HepG2 (cell line): Measurements from ENCODE around the gene DNAJB2. TPM values are rescaled to one million over a fixed set of nuclear protein-coding genes. Genes with fewer than 3 reads are reported as not detected.

Source experiments
- ATAC-seq: fragments of 200-7000 bp; cut with Tn5 transposase; 3 replicates; pipeline ENCODE4 v1.9.1; 2020; ENCODE audit warnings: mild to moderate bottlenecking, moderate library complexity
- BruUV-seq: library from RNA; stranded (reverse); fragments of 400-500 nt; replicated peaks from 2 replicates; lab custom pipeline; 2021; lab: Mats Ljungman, UMichigan
- CTCF ChIA-PET: fragments of 300-600 bp; formaldehyde crosslinking; extraction: SDS; loops from one replicate; lab custom pipeline; 2021; ENCODE audit warnings: low total read pairs, inconsistent platforms, low intra/inter-chr PET ratio; lab: Yijun Ruan, JAX
- POLR2A ChIA-PET: fragments of 350-600 bp; sonication (Branson Sonifier 250); formaldehyde crosslinking; loops from one replicate; lab custom pipeline; 2020; ENCODE audit warnings: antibody characterized with exemption, inconsistent platforms; lab: Yijun Ruan, JAX
- DNase-seq: peaks from one replicate; pipeline ENCODE4 v3.0.0-alpha.2; 2015; ENCODE audit warnings: low spot score
- FAIRE-seq: peaks from 3 replicates; lab custom pipeline; 2011; peaks lifted over from hg19 to GRCh38; lab: Jason Lieb, UNC
- H2AFZ ChIP-seq: one replicate; pipeline ENCODE4 v1.6.1; 2011; ENCODE audit warnings: low read length, inconsistent platforms
- H3K27ac ChIP-seq: fragments of 300-600 bp; 3 replicates; pipeline ENCODE4 v1.8.0; 2011; ENCODE audit warnings: mixed run types, mild to moderate bottlenecking, mixed read lengths, low read length, inconsistent platforms; ENCODE audit not compliant: insufficient read depth; ENCODE audit errors: extremely low read length
- H3K27me3 ChIP-seq, 2 experiments: fragments of 200-600 bp in 1 of 2; 2 replicates in 1 of 2; 3 replicates in 1 of 2; pipeline versions ENCODE4 v1.6.0 to v1.8.0; 2011; ENCODE audit warnings: low read length in 2 of 2, mild to moderate bottlenecking in 2 of 2, moderate library complexity in 2 of 2, inconsistent platforms in 1 of 2; ENCODE audit not compliant: insufficient read depth in 2 of 2, control insufficient read depth in 1 of 2
- H3K36me3 ChIP-seq, 2 experiments: fragments of 200-600 bp in 1 of 2; replicated peaks in 1 of 2; 2 replicates in 1 of 2; 3 replicates in 1 of 2; pipeline versions ENCODE4 v1.5.1 to v1.8.0; 2011; ENCODE audit warnings: low read length in 2 of 2, inconsistent platforms in 1 of 2; ENCODE audit not compliant: insufficient read depth in 2 of 2, control insufficient read depth in 1 of 2
- H3K4me1 ChIP-seq: 2 replicates; pipeline ENCODE4 v1.5.1; 2012; ENCODE audit warnings: low read length, inconsistent platforms; ENCODE audit not compliant: insufficient read depth
- H3K4me2 ChIP-seq: 2 replicates; pipeline ENCODE4 v1.6.0; 2011; ENCODE audit warnings: low read depth, low read length, inconsistent platforms
- H3K4me3 ChIP-seq, 3 experiments: fragments of 200-600 bp in 1 of 3; sonication (generic), shearing (Covaris generic) in 1 of 3; replicated peaks in 1 of 3; 2 replicates each; pipeline ENCODE4 v1.5.1; 2011 to 2016; ENCODE audit warnings: low read length in 3 of 3, inconsistent platforms in 2 of 3, low read depth in 2 of 3, mild to moderate bottlenecking in 2 of 3, control low read depth in 1 of 3, mixed read lengths in 1 of 3; ENCODE audit not compliant: insufficient read depth in 1 of 3
- H3K79me2 ChIP-seq: one replicate; pipeline ENCODE4 v1.6.1; 2011; ENCODE audit warnings: low read length, inconsistent platforms; ENCODE audit not compliant: insufficient read depth
- H3K9ac ChIP-seq: 2 replicates; pipeline ENCODE4 v1.6.0; 2011; ENCODE audit warnings: mild to moderate bottlenecking, low read depth, low read length, inconsistent platforms; ENCODE audit not compliant: insufficient read depth
- H3K9me3 ChIP-seq: 2 replicates; pipeline ENCODE4 v1.5.1; 2012; ENCODE audit warnings: mild to moderate bottlenecking, low read length
- H4K20me1 ChIP-seq: 2 replicates; pipeline ENCODE4 v1.6.0; 2011; ENCODE audit warnings: inconsistent platforms, mild to moderate bottlenecking, low read length, moderate library complexity; ENCODE audit not compliant: insufficient read depth
- ATF5 ChIP-seq: sonication (generic); formaldehyde crosslinking; IDR thresholded peaks from 2 replicates; pipeline ENCODE4 v1.4.0; 2020; ENCODE audit warnings: mild to moderate bottlenecking, low read depth, missing genetic modification reagents
- HNF1B ChIP-seq: sonication (generic); formaldehyde crosslinking; IDR thresholded peaks from 2 replicates; pipeline ENCODE4 v1.5.1; 2020; ENCODE audit warnings: mild to moderate bottlenecking, moderate library complexity, missing genetic modification reagents
- HNF4A ChIP-seq: sonication (generic); formaldehyde crosslinking; IDR thresholded peaks from 2 replicates; pipeline ENCODE4 v1.4.0; 2020; ENCODE audit warnings: missing genetic modification reagents
- IKZF5 ChIP-seq: IDR thresholded peaks from 2 replicates; pipeline ENCODE4 v1.6.1; 2018; ENCODE audit warnings: missing genetic modification reagents, mild to moderate bottlenecking, missing compliant biosample characterization
- KDM4B ChIP-seq: sonication (generic); formaldehyde crosslinking; IDR thresholded peaks from 2 replicates; pipeline ENCODE4 v1.4.0; 2020; ENCODE audit warnings: missing genetic modification reagents
- MAFK ChIP-seq, 2 experiments: IDR thresholded peaks in 1 of 2; conservative IDR thresholded peaks in 1 of 2; 2 replicates each; pipeline ENCODE4 v1.6.1; 2011; ENCODE audit warnings: improper control_type of control experiment in 2 of 2, low read length in 2 of 2
- NR2C2 ChIP-seq: sonication (generic); formaldehyde crosslinking; IDR thresholded peaks from 2 replicates; pipeline ENCODE4 v1.4.0; 2020; ENCODE audit warnings: missing genetic modification reagents, mild to moderate bottlenecking, moderate library complexity, borderline replicate concordance
- PBX2 ChIP-seq: IDR thresholded peaks from 2 replicates; pipeline ENCODE4 v1.6.1; 2016; ENCODE audit warnings: control low read depth
- RORA ChIP-seq: sonication (generic); formaldehyde crosslinking; IDR thresholded peaks from 2 replicates; pipeline ENCODE4 v1.5.0; 2020; ENCODE audit warnings: mild to moderate bottlenecking, missing genetic modification reagents, moderate library complexity
- SETDB1 ChIP-seq: sonication (generic); formaldehyde crosslinking; IDR thresholded peaks from 2 replicates; pipeline ENCODE4 v1.5.1; 2020; ENCODE audit warnings: missing genetic modification reagents, mild to moderate bottlenecking, borderline replicate concordance
- TAF1 ChIP-seq: sonication (generic); formaldehyde crosslinking; IDR thresholded peaks from 2 replicates; pipeline ENCODE4 v1.4.0; 2020; ENCODE audit warnings: missing genetic modification reagents
- ZBTB37 ChIP-seq: sonication (generic); formaldehyde crosslinking; IDR thresholded peaks from 2 replicates; pipeline ENCODE4 v1.4.0; 2020; ENCODE audit warnings: mild to moderate bottlenecking, missing genetic modification reagents
- ZC3H13 ChIP-seq: sonication (generic); formaldehyde crosslinking; IDR thresholded peaks from 2 replicates; pipeline ENCODE4 v1.8.1; 2023; ENCODE audit warnings: mild to moderate bottlenecking, missing genetic modification reagents, moderate library complexity
- ZNF124 ChIP-seq: sonication (generic); formaldehyde crosslinking; IDR thresholded peaks from 2 replicates; pipeline ENCODE4 v1.4.0; 2020; ENCODE audit warnings: missing genetic modification reagents
- ZNF225 ChIP-seq: sonication (generic); formaldehyde crosslinking; IDR thresholded peaks from 2 replicates; pipeline ENCODE4 v1.4.0; 2020; ENCODE audit warnings: mild to moderate bottlenecking, missing genetic modification reagents
- ZNF576 ChIP-seq: sonication (generic); formaldehyde crosslinking; IDR thresholded peaks from 2 replicates; pipeline ENCODE4 v1.4.0; 2020; ENCODE audit warnings: mild to moderate bottlenecking, missing genetic modification reagents
- whole genome bisulfite sequencing: methylation state at CpG from one replicate; pipeline ENCODE4 v1.1.6; 2017; ENCODE audit warnings: low lambda C conversion rate; 5-methylcytosine and 5-hydroxymethylcytosine counted together
- in situ Hi-C: cut with HindIII; loops from 2 replicates; pipeline ENCODE4 v1.10.0; 2017; ENCODE audit warnings: low pct_unique_long_range_greater_than_20kb; ENCODE audit not compliant: extremely low pct_ligation_motif_present
- intact Hi-C: fragments of 100-400 bp; cut with micrococcal nuclease; formaldehyde crosslinking; loops from one replicate; pipeline ENCODE4 v1.10.0; 2022; ENCODE audit not compliant: unreplicated experiment
- polyA plus RNA-seq, 8 experiments: library from polyadenylated mRNA; depleted of rRNA in 3 of 8; stranded (reverse) in 7 of 8; unstranded in 1 of 8; fragments of >200 nt; fragmentation: Illumina TruSeq in 4 of 8; extraction: Trizol in 4 of 8; gene quantifications; 2 replicates each; pipeline versions ENCODE4 v1.2.1 to v1.2.3, GENCODE V29; 2011 to 2016; ENCODE audit warnings: low read depth in 4 of 8, missing spikeins in 1 of 8, mixed read lengths in 1 of 8; ENCODE audit not compliant: insufficient read depth in 1 of 8
- total RNA-seq, 5 experiments: library from RNA; depleted of rRNA; stranded (reverse); fragments of >200 nt; fragmentation: Illumina TruSeq; extraction: Trizol; gene quantifications; 2 replicates each; pipeline ENCODE4 v1.2.3, GENCODE V29; 2016; ENCODE audit warnings: low read depth in 1 of 5

The DNAJB2 gene
- total and polyA plus RNA-seq, 2 of the 13 experiments (the other 11 are each of a cell fraction or from before 2014, with no cell fraction given) = 21.3 to 31.1 TPM

GRCh38 chr2:219250049-219250781, 29.0 kb upstream of the DNAJB2 start (continued):
- TF ChIP-seq IKZF5 = no peak
- 0 out of 2 replicates have a peak, but pooled peaks have one; percentile 49 for TF ChIP-seq ZNF225 (CRISPR knock-in tag)
- no peak for TF ChIP-seq ZNF576 (CRISPR knock-in tag)
- peak; percentile 67; the same call in 1 of the 2 replicates for TF ChIP-seq ZC3H13 (CRISPR knock-in tag)
- TF ChIP-seq ATF5 (CRISPR knock-in tag) = peak; percentile 31; the same call in 1 of the 2 replicates
- TF ChIP-seq ZNF124 (CRISPR knock-in tag) = 0 out of 2 replicates have a peak, but pooled peaks have one; percentile 0

- peaks cover 3% of the 10 kb centered on the region for H3K79me2 ChIP-seq
- H3K4me3 ChIP-seq = no peak overlapping the region
- H4K20me1 ChIP-seq = no peaks in the 10 kb centered on the region
- H3K4me1 ChIP-seq = peaks cover 75% of the 10 kb centered on the region
- WGBS = 93% methylated on average over 6 of the region's 6 CpGs
- intact Hi-C loops (no loop called here), in situ Hi-C loops (no loop called here)
- no peak overlapping the region for H3K4me2 ChIP-seq
- ChIA-PET POLR2A (interaction anchor here (0.7 to 5.7 kb wide), 4 partner anchors 9 to 44 kb away, joined by 3 to 73 read pairs (median 4); partner anchors contain the start of genes DNAJB2 and ZFAND2B), CTCF (no interaction called here)
- no TSS peak for BruUV-seq
- peaks cover 1 to 13% of the 10 kb centered on the region in 2 experiments; a peak in 4 of 5 replicates for H3K36me3 ChIP-seq
- FAIRE-seq = no peak
- no peak for ATAC-seq
- H3K27me3 ChIP-seq = peaks cover 2 to 33% of the 10 kb centered on the region in 2 experiments; a peak in 4 of 5 replicates
- H2AFZ ChIP-seq = no peak overlapping the region
- DNase-seq = no peak
- no peak overlapping the region for H3K9ac ChIP-seq
- no peak overlapping the region for H3K27ac ChIP-seq
- no peaks in the 10 kb centered on the region for H3K9me3 ChIP-seq
- no peak for TF ChIP-seq RORA (CRISPR knock-in tag)
- no peak for TF ChIP-seq ZBTB37
- TF ChIP-seq NR2C2 (CRISPR knock-in tag) = no peak
- TF ChIP-seq HNF4A (CRISPR knock-in tag) = no peak
- TF ChIP-seq HNF1B (CRISPR knock-in tag) = no peak
- no peak for TF ChIP-seq PBX2 (CRISPR knock-in tag)
- no peak for TF ChIP-seq TAF1 (CRISPR knock-in tag)
- TF ChIP-seq KDM4B (CRISPR knock-in tag) = no peak
- no peak for TF ChIP-seq MAFK (conservative IDR thresholded peaks at IDR 0.05 in 1 of 2, IDR thresholded peaks at IDR 0.05 in 1 of 2; ENCODE audit: low read length in 2 of 2)
- no peak for TF ChIP-seq SETDB1 (CRISPR knock-in tag)
Measured at GRCh38 chr2:219251656-219252055, 27.5 kb upstream of the DNAJB2 start.
